Adrenal gland (tissue), 5 donors: ENCODE measurements around the gene FGA.

Experiments used
- CTCF ChIP-seq, 6 experiments: fragments of 450-650 bp in 4 of 6; fragments of 200-600 bp in 2 of 6; sonication (generic) in 1 of 6; IDR thresholded peaks; 1 replicate in 5 of 6; 2 replicates in 1 of 6; pipeline versions ENCODE4 v1.5.1 to v1.8.0; 2016 to 2021; ENCODE audit warnings: antibody characterized with exemption in 6 of 6, mild to moderate bottlenecking in 2 of 6, moderate library complexity in 1 of 6
- POLR2A ChIP-seq, 2 donors: fragments of 450-650 bp; IDR thresholded peaks; one replicate each; pipeline ENCODE4 v1.6.1; 2017; ENCODE audit warnings: antibody characterized with exemption in 2 of 2, mild to moderate bottlenecking in 2 of 2, moderate library complexity in 1 of 2
- donor health status: DM: no; HTN: no; CAD: no.

- no peak for TF ChIP-seq CTCF (IDR thresholded peaks at IDR 0.05)
- no peak for TF ChIP-seq POLR2A (IDR thresholded peaks at IDR 0.05)
Measured at GRCh38 chr4:154612472-154613414, 22.2 kb upstream of the FGA start, which contains the start of gene FGG.
